ENCODE results near the gene UCKL1. TPM values are rescaled to one million over a fixed set of nuclear protein-coding genes. Genes with fewer than 3 reads are reported as not detected.
"Not testable (repeated sequence)": the region's sequence is repeated elsewhere in the genome, so short reads cannot be mapped to it uniquely, and the experiment has no call there.

Gene UCKL1
- 29.1 TPM for polyA plus RNA-seq (2013, experiment 1 of 2; ENCODE audit: insufficient read length)
- polyA plus RNA-seq (2013, experiment 2 of 2; ENCODE audit: insufficient read length), result 28.1 TPM

- DNase-seq, result peak; percentile 89
Observed at GRCh38 chr20:63955827-63956663, at the start of gene UCKL1. UCKL1 (minus strand) TSS chr20:63956416; CDS start chr20:63956372, 44 bp downstream.

DNA sequence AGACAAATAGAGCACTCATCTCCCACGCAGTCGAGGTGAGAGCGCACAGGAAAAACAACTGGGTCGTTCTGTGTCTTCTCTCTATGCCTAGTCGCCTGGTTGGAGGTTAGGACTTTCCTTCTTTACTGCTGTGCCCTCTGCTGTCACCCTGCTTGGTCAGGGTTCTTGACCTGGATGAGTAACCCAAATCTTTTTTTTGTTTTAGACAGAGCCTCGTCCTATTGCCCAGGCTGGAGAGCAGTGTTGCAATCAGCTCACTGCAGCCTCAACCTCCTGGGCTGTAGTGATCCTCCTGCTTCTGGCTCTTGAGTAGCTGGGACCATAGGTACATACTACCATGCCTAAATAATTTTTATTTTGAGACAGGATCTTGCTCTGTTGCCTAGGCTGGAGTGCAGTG is 49.2 kb upstream of the UCKL1 start:
- no peak for DNase-seq

GRCh38 chr20:64003960-64004725 is 47.9 kb upstream of the UCKL1 start:
- no peak for DNase-seq

- no peak for DNase-seq
Observed at GRCh38 chr20:64001607-64002011, 45.4 kb upstream of the UCKL1 start.

DNA sequence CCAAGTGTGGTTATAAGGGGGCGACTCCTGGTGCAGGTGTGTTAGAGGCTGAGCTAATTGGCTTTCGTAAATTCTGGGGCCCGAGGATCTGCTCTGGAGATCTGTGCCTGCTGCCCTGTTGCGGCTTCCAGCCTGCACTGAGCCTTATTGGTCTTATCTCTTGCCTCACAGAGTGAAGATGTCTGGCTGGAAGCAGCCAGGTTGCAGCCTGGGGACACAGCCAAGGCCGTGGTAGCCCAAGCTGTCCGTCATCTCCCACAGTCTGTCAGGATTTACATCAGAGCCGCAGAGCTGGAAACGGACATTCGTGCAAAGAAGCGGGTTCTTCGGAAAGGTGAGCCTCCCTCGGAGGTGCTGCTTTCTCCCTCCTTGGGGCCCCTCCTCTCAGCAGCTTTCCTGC is 44.7 kb upstream of the UCKL1 start:
- no peak for DNase-seq

DNA sequence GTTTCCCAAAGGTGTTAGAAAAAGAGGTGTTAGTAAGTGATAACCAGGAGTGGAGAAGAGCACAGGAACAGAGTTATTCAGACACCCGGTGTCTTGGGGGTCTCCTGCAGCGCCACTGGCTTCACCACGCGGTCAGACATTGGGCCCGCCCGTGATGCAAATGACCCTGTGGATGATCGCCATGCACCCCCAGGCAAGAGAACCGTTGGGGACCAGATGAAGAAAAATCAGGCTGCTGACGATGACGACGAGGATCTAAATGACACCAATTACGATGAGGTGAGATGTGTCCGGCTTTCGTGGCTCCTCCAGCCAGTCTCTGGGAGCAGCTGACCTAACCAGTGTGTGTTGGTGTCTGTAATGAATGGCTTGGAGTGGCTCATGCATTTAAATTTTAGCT is 26.7 kb upstream of the UCKL1 start:
- DNase-seq, result no peak

- peak; percentile 96 for DNase-seq
Observed at GRCh38 chr20:63980806-63981728, 24.9 kb upstream of the UCKL1 start, which contains the start of gene PRPF6. PRPF6 (plus strand) TSS chr20:63981132; CDS start chr20:63981246, 114 bp downstream.

GRCh38 chr20:63980317-63980805 is 24.1 kb upstream of the UCKL1 start:
- DNase-seq, result no peak

GRCh38 chr20:63979557-63980316 is 23.5 kb upstream of the UCKL1 start, which contains the start of gene SAMD10:
SAMD10 (minus strand) TSS chr20:63979642; CDS start chr20:63979467, 175 bp downstream.
- DNase-seq, result peak; percentile 48

- no peak for DNase-seq
Observed at GRCh38 chr20:63979229-63979556, 23.0 kb upstream of the UCKL1 start.

DNA sequence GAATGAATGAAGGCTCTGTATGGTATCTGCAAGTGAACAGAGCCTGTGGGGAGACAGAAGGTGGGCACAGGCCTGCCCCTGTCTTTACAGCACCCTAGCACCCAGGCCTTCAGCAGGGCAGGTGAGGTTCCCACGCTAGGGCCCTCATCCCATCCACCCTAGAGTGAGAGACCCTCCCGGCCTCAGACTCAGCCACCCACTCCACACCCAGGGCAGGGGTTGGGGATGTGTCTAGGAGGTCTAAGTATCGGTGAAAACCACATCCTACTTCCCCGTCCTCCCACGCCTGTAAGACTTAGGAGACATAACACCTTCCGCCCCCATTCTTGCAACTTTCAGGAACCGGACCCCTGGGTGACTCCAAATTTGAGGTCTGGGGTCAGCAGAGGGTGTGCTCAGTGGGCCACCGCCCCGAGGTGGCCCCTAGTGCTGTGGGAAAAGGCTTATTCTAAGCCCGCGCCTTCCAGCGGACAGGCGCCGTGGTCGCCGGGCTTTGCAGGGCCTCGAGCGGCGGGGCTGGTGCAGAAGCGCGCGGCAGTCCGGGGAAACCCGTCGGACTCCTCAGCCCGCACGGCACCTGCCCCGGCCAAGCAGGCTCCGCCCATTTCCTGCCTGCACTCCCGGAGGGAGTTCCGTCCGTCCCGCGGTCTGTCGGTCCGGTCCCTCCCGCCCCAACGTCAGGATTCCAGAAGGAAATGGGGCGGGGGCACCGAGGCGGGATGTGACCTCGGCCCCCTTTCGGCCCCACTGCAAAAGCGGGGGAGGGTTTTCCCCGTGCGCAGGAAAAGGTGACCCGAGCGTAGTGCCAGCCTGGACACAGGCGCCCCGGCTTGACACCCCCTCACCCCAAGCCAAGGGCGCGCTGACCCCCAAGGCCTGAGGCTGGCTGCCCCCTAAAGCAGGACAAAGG is 22.4 kb upstream of the UCKL1 start:
- DNase-seq, result no peak

GRCh38 chr20:63977739-63978276 is 21.6 kb upstream of the UCKL1 start:
- DNase-seq, result peak; percentile 78

GRCh38 chr20:63976980-63977738 is 20.9 kb upstream of the UCKL1 start:
- DNase-seq, result no peak

GRCh38 chr20:63976511-63976910 is 20.3 kb upstream of the UCKL1 start:
- DNase-seq, result not testable (repeated sequence)

DNA sequence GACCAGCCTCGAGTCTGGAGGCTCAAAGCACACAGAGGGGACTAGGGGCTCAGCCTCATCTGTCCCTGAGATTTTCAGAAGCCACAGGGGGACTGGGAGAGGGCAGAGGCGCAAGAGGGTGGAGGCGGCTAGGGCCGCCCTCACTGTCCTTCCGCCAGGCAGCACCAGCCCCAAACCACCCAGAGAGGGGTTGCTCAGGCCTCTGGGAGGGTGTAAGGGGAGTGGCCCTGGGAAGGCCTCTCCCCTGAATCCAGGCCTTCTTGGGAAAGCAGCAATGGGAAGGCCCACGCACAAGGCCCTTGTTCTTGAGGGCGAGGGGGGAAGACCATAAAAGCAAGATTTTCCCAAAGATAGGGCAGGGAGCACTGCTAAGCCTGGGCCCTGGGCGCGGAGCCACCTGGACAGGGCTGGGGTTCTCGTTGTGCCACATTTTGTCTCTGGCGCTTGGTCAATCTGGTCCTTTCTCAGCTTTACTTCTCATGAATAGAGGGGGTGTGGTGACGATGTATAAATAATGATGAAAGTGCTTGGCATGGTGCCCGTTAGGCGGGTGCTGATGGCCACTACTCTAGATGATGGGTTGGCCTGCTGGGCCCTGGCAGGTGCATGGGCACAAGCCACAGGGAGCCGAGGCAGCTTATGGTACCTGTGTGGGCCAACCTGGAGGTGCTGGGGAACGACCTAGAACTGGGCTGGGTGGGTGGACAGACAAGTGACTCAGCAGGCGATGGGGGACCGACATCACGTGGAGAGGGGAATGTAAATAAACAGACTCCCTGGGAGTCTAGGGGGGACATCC is 18.4 kb upstream of the UCKL1 start:
- DNase-seq, result no peak

DNA sequence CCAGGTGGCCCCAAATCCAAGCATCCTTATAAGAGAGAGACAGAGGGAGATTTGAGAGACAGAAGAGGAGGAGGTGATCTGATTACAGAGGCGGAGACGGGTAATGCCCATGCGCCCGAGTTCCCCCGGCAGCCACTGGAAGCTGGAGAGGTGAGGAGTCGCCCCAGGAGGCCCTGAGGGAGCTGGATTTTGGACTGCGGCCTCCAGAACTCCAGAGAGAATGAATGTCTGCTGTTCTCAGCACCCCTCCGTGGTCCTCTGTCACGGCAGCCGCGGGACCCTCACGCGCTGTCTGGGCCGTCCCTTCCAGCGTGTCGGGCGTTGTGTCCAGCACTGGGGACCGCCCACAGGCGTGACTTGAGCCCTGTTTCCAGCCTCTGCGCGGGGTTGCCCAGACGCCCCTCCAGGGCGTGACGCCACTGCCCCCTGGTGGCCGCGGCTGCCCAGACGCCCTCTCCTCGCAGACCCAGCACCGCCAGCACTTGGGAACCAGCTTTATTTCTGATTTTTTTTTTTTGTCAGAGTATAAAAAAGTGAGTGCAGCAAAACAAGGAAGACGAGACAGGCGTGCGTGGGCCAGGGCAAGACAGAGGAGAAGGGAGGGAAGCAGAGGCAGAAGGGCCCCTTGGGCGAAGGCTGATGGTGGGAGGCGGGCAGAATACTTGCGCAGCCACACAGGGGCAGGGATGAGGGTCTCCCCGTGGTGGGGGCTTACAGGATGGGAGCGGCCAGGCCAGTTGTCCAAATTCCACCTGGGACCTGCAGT is 17.6 kb upstream of the UCKL1 start:
- DNase-seq, result peak; percentile 81

- no peak for DNase-seq
Observed at GRCh38 chr20:63973160-63973479, 16.9 kb upstream of the UCKL1 start.
